ENCODE data around the gene SCGB1C2.

GRCh38 chr17:171871-172270 is 34.5 kb downstream of the SCGB1C2 start:
- no peak for TF ChIP-seq CTCF (IDR thresholded peaks at IDR 0.05; ENCODE audit: extremely low read depth in 1 of 2, insufficient read depth in 1 of 2, low read depth in 1 of 2, low read length in 2 of 2)
- no peak for TF ChIP-seq EZH2 (IDR thresholded peaks at IDR 0.05; ENCODE audit: borderline replicate concordance, low read depth, low read length, severe bottlenecking)
- no peak for TF ChIP-seq POLR2A (IDR thresholded peaks at IDR 0.05; ENCODE audit: low read depth, low read length)
- TF ChIP-seq JUN (IDR thresholded peaks at IDR 0.05; ENCODE audit: borderline replicate concordance, insufficient read depth, insufficient read length, low read depth), result no peak
- no peak for TF ChIP-seq FOS (IDR thresholded peaks at IDR 0.05; ENCODE audit: borderline replicate concordance, insufficient read depth, low read length)
- TF ChIP-seq MYC (IDR thresholded peaks at IDR 0.05; ENCODE audit: low read depth, low read length), result no peak
- no peak for TF ChIP-seq GATA2 (IDR thresholded peaks at IDR 0.05; ENCODE audit: insufficient read depth, insufficient read length, low read depth, low read length)
